COLO829 (cell line): ENCODE measurements around the gene CAPRIN2.
A peak's percentile ranks its signal among the peaks of the same experiment; 100 is the strongest.

ENCODE experiments used
- DNase-seq: peaks from one replicate; pipeline ENCODE4 v3.0.0; 2012; ENCODE audit warnings: low spot score

CAPRIN2 gene

GRCh38 chr12:30754750-30755394, at the start of gene CAPRIN2:
Gene CAPRIN2, minus strand, starts transcription at chr12:30754951. Its CDS starts 1,431 bp downstream, at chr12:30753520.
- peak; percentile 70 for DNase-seq

- no peak for DNase-seq
Observed at GRCh38 chr12:30797689-30798088, 42.9 kb upstream of the CAPRIN2 start.

GRCh38 chr12:30796891-30797371, 42.2 kb upstream of the CAPRIN2 start:
- no peak for DNase-seq

GRCh38 chr12:30796313-30796780, 41.6 kb upstream of the CAPRIN2 start:
- no peak for DNase-seq

GRCh38 chr12:30795410-30796312, 40.9 kb upstream of the CAPRIN2 start:
- DNase-seq: peak; percentile 69

GRCh38 chr12:30794591-30795409, 40.0 kb upstream of the CAPRIN2 start:
- DNase-seq: peak; percentile 95

GRCh38 chr12:30794020-30794419, 39.3 kb upstream of the CAPRIN2 start:
- no peak for DNase-seq

GRCh38 chr12:30792648-30793499, 38.1 kb upstream of the CAPRIN2 start:
- no peak for DNase-seq

GRCh38 chr12:30792085-30792484, 37.3 kb upstream of the CAPRIN2 start:
- no peak for DNase-seq

- DNase-seq: no peak
Observed at GRCh38 chr12:30788754-30789153, 34.0 kb upstream of the CAPRIN2 start.

GRCh38 chr12:30785630-30786029, 30.9 kb upstream of the CAPRIN2 start:
- DNase-seq: no peak

- DNase-seq: no peak
Observed at GRCh38 chr12:30784508-30784907, 29.8 kb upstream of the CAPRIN2 start.

- DNase-seq: no peak
Observed at GRCh38 chr12:30783946-30784345, 29.2 kb upstream of the CAPRIN2 start.

- no peak for DNase-seq
Observed at GRCh38 chr12:30782316-30783173, 27.8 kb upstream of the CAPRIN2 start.

- no peak for DNase-seq
Observed at GRCh38 chr12:30779578-30779977, 24.8 kb upstream of the CAPRIN2 start.

GRCh38 chr12:30779178-30779577, 24.4 kb upstream of the CAPRIN2 start:
- no peak for DNase-seq

- no peak for DNase-seq
Observed at GRCh38 chr12:30774599-30774998, 19.8 kb upstream of the CAPRIN2 start.

GRCh38 chr12:30769802-30770201, 15.1 kb upstream of the CAPRIN2 start:
- DNase-seq: no peak

- no peak for DNase-seq
Observed at GRCh38 chr12:30764251-30764650, 9.5 kb upstream of the CAPRIN2 start.

- DNase-seq: no peak
Observed at GRCh38 chr12:30763053-30763452, 8.3 kb upstream of the CAPRIN2 start.
